DLD1 (cell line): ENCODE data around the gene RETREG1.
"Not testable (repeated sequence)": the region's sequence is repeated elsewhere in the genome, so short reads cannot be mapped to it uniquely, and the experiment has no call there.

ENCODE experiments used
- in situ Hi-C: cut with HindIII; loops from 2 replicates; pipeline ENCODE4 v1.10.0; 2017; ENCODE audit warnings: low sequenced_read_pairs

Gene RETREG1

GRCh38 chr5:16461782-16462181 is 155.0 kb downstream of the RETREG1 start:
- in situ Hi-C loops: loop anchor here (25.0 kb wide), 1 partner anchor 726 kb away; no protein-coding TSS in a partner anchor

GRCh38 chr5:16461026-16461425 is 155.8 kb downstream of the RETREG1 start:
- in situ Hi-C loops: loop anchor here (25.0 kb wide), 1 partner anchor 726 kb away; no protein-coding TSS in a partner anchor

- in situ Hi-C loops: loop anchor here (10.0 to 25.0 kb wide), 2 partner anchors 55 to 728 kb away; no protein-coding TSS in a partner anchor
Measured at GRCh38 chr5:16459451-16459850, 157.3 kb downstream of the RETREG1 start.

GRCh38 chr5:16457853-16458252 is 158.9 kb downstream of the RETREG1 start:
- in situ Hi-C loops: loop anchor here (10.0 to 25.0 kb wide), 2 partner anchors 53 to 729 kb away; no protein-coding TSS in a partner anchor

GRCh38 chr5:16457451-16457850 is 159.3 kb downstream of the RETREG1 start:
- in situ Hi-C loops: loop anchor here (10.0 to 25.0 kb wide), 2 partner anchors 53 to 730 kb away; no protein-coding TSS in a partner anchor

- in situ Hi-C loops: loop anchor here (10.0 to 25.0 kb wide), 2 partner anchors 51 to 731 kb away; no protein-coding TSS in a partner anchor
Measured at GRCh38 chr5:16456103-16456832, 160.5 kb downstream of the RETREG1 start.

GRCh38 chr5:16455668-16456067 is 161.1 kb downstream of the RETREG1 start:
- in situ Hi-C loops: loop anchor here (10.0 to 25.0 kb wide), 2 partner anchors 51 to 732 kb away; no protein-coding TSS in a partner anchor

GRCh38 chr5:16454686-16455085 is 162.1 kb downstream of the RETREG1 start:
- in situ Hi-C loops: loop anchor here (10.0 to 25.0 kb wide), 2 partner anchors 50 to 733 kb away; no protein-coding TSS in a partner anchor

GRCh38 chr5:16453609-16454008 is 163.2 kb downstream of the RETREG1 start:
- in situ Hi-C loops: loop anchor here (10.0 to 25.0 kb wide), 2 partner anchors 49 to 734 kb away; no protein-coding TSS in a partner anchor

- in situ Hi-C loops: loop anchor here (10.0 to 25.0 kb wide), 2 partner anchors 45 to 737 kb away; no protein-coding TSS in a partner anchor
Measured at GRCh38 chr5:16450163-16450562, 166.6 kb downstream of the RETREG1 start.

GRCh38 chr5:16446993-16447392 is 169.8 kb downstream of the RETREG1 start:
- in situ Hi-C loops: no loop called here

- in situ Hi-C loops: no loop called here
Measured at GRCh38 chr5:16437977-16438376, 178.8 kb downstream of the RETREG1 start.

- in situ Hi-C loops: not testable (repeated sequence)
Measured at GRCh38 chr5:16436065-16436682, 180.6 kb downstream of the RETREG1 start.

GRCh38 chr5:16431490-16431889 is 185.3 kb downstream of the RETREG1 start:
- in situ Hi-C loops: no loop called here

- in situ Hi-C loops: no loop called here
Measured at GRCh38 chr5:16430349-16431089, 186.3 kb downstream of the RETREG1 start.

GRCh38 chr5:16428359-16428758 is 188.4 kb downstream of the RETREG1 start:
- in situ Hi-C loops: no loop called here

GRCh38 chr5:16427587-16427986 is 189.2 kb downstream of the RETREG1 start:
- in situ Hi-C loops: no loop called here
